Kidney tubule cell (primary cell): ENCODE results near the gene EIF6.
"Not testable (repeated sequence)": the region's sequence is repeated elsewhere in the genome, so short reads cannot be mapped to it uniquely, and the experiment has no call there.

Source experiments
- DNase-seq: peaks from one replicate; pipeline ENCODE4 v3.0.0-alpha.2; 2018; ENCODE audit warnings: low spot score

EIF6 gene

DNA sequence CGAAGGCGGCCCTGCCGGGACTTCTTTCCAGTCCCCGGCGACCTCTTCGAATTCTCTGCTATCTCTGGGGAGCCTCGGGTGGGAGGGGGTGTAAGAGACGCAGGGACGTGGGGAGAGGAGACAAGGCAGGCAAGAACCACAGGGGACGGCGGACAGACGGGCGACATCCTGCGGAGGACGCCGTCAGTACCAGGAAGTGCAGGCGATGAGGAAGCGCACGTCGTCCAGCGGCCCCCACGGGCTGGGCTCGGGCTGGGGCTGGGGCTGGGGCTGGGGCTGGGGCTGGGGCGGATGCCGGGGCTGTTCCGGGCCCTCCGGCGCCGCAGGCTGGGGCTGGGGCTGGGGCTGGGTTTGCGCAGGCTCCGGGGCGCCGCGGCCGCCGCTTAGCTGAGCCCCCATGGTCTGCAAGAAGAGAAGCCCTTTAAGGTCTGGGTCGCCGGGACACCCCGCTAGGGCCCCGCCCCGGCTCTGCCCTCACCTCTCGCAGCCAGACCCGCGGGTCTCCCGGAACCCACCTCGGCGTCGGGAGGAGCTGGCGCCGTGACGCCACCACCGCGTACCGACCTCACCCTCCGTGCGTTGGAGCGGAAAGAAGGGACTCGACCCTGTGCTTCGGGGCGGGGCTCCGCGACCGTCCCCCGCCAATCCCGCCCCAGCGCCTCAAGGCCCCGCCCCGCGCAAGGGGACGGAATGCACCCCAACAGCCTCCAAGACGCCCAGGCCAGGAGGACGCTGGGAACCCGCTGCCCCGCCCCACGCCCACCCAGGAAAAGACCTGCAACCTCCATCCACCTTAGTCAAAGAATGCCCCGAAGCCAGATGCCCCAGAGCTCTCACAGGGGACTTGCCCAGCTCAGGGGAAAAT, 6.8 kb downstream of the EIF6 start, which contains the start of gene MMP24OS:
Gene MMP24OS (minus strand): TSS at position 592 of the 865 bp plus-strand sequence. CDS start 193 bp downstream, at position 399.
- DNase-seq, result peak; percentile 92

GRCh38 chr20:35277127-35277526, 7.4 kb downstream of the EIF6 start:
- no peak for DNase-seq

DNA sequence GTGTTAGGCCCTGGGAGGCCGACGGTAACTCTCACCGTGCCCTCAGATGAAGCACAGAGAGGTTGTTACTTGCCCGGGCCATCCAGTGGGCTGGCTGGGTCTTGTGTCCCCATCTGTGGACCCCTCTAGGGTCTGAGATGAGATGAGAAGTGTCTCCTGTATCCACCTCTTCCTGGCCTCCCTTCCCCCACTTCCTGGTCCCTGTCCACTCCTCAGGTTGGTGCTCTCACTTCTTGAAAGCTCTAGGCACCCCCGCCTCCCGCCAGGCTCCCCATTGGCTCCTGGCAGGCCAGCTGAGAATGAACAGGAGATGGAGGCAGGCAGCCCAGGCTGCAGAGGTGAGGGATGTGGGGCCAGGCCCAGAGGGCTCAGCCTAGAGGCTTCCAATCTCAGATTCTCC, 8.2 kb downstream of the EIF6 start:
- peak; percentile 47 for DNase-seq

DNA sequence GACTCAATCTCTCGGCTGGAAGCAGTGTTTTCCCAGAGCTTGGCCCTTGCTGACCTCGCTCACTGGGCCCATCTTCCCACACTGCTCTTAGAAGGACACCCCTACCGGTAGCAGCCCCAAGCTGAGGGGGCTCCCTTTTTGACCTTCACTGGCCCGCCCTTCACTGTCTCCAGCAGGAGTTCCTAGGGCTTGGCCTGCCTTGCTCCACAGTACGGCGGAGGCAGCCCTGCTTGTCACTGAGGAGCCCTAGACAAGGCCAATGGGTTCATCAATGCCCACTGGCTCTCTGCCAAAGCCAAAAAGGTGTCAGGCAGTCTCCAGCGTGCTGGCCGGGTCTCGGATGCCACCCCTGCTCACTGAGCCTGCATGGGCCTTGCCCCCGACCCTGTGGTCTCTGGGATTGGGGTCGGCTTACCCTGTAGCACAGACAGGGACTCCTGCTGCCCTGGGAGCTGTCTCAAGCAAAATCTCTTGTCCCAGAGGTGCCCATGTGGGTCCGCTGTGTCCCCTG, 8.8 kb downstream of the EIF6 start:
- no peak for DNase-seq

DNA sequence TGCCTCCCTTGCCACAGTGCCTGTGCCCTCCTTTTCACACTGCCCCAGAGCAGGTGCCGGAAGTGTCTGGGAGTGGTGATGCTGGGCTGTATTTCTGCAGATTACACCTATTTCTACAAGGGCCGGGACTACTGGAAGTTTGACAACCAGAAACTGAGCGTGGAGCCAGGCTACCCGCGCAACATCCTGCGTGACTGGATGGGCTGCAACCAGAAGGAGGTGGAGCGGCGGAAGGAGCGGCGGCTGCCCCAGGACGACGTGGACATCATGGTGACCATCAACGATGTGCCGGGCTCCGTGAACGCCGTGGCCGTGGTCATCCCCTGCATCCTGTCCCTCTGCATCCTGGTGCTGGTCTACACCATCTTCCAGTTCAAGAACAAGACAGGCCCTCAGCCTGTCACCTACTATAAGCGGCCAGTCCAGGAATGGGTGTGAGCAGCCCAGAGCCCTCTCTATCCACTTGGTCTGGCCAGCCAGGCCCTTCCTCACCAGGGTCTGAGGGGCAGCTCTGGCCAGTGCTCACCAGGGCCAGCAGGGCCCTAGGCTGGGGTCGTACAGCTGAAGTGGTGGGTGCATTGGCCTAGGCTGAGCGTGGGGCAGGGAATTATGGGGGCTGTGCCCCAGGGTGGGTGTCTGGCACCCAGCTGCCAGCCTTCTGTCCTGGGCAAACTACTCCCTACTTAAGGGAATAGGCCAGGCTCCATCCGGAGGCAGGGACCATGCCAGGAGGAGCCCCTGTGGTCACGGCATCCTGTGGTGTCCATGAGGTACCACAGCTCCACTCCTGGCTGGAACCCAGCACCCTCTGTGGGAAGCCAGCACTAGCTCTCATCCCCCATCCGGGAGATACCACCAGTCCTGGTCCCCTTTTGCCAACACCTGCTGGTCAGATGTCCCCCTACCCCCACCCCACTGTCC, 10.1 kb downstream of the EIF6 start:
- no peak for DNase-seq

GRCh38 chr20:35273449-35274171, 11.0 kb downstream of the EIF6 start:
- DNase-seq, result no peak

DNA sequence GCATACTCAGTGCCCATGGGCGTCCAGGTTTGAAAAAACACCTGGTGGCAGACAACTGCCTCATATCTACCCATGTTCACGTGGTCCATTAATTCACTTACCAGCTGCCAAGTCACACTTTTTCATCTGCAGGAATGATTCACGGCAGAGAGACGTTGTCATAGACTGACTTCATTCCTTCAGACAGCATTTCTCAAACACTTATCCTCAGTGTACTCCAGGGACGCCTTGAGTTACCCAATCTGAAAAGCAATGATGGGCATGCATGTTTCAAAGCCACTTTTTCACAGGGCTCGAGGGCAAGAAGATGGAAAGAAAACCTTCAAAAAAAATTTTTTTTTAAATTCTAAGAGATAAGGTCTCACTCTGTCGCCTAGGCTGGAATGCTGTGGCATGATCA, 12.7 kb downstream of the EIF6 start:
- DNase-seq, result peak; percentile 84

- DNase-seq, result peak; percentile 67
Measured at GRCh38 chr20:35271073-35271882, 13.3 kb downstream of the EIF6 start.

DNA sequence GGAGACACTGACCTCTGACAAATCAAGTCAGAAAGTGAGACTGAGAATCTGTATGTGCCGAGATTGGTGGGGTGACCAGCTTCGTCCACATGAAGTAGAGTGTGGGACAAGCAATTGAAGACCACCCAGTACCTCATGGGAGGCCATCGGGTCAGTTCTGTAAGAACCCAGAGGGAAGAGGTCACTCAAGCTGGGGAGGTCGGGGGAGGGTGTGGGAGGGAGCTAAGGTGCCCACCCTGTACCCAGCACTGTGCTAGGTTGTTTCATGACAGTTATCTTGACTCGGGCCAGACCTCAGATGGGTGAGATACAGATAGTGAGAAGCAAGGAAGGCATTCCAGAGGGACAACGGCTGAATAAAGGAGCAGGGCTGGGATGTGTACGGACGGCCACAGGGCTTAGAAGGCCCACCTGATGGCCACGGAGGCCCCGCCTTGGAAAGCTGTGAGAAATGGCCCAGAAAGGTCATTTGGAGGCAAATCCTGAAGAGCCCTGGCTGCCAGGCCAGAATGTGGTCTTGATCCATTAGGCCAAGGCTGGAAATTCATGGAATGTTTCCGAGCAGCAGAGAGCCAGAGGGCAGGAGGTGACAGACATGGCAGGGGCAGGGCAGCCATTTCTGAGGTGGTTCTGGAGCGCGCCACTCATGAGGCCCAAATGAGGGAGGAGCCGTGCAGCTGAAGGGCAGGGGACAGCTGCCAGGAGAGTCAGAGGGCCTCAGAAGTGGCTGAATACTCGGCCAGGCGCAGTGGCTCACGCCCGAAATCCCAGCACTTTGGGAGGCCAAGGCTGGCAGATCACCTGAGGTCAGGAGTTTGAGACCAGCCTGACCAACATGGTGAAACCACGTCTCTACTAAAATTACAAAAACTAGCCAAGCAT, 14.3 kb downstream of the EIF6 start:
- DNase-seq, result no peak

GRCh38 chr20:35269055-35269781, 15.4 kb downstream of the EIF6 start:
- peak; percentile 75 for DNase-seq

DNA sequence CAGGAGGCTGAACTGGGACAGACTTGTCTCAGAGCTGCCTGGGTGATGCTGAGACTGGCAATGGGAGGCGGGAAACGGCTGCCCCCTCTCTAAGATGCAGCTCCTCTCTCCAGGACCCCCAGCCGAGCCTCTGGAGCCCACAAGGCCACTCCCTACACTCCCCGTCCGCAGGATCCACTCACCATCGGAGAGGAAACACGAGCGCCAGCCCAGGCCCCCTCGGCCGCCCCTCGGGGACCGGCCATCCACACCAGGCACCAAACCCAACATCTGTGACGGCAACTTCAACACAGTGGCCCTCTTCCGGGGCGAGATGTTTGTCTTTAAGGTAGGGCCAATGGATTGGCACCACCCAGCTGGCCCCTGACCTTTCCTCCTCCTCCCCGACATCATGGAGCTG, 17.5 kb downstream of the EIF6 start:
- DNase-seq, result no peak

DNA sequence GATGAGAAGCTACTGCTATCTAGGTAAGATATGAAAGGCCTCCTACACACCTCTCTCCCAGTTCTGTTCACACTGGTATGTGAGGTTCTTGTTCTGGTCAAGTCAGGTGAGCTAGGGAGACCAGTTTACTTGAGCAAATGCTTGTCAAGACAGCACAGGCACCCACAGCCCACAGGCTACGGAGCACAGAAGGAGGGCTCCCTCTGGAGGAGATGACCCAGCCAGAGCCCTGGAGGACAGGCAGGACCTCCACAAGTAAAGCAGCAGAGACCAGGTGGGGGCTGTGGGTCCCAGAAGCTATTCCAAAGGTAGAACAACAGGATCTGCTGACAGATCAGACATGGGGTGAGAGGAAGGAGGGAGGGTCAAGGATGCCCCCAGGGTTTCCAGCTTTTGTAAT, 19.8 kb downstream of the EIF6 start:
- peak; percentile 83 for DNase-seq

DNA sequence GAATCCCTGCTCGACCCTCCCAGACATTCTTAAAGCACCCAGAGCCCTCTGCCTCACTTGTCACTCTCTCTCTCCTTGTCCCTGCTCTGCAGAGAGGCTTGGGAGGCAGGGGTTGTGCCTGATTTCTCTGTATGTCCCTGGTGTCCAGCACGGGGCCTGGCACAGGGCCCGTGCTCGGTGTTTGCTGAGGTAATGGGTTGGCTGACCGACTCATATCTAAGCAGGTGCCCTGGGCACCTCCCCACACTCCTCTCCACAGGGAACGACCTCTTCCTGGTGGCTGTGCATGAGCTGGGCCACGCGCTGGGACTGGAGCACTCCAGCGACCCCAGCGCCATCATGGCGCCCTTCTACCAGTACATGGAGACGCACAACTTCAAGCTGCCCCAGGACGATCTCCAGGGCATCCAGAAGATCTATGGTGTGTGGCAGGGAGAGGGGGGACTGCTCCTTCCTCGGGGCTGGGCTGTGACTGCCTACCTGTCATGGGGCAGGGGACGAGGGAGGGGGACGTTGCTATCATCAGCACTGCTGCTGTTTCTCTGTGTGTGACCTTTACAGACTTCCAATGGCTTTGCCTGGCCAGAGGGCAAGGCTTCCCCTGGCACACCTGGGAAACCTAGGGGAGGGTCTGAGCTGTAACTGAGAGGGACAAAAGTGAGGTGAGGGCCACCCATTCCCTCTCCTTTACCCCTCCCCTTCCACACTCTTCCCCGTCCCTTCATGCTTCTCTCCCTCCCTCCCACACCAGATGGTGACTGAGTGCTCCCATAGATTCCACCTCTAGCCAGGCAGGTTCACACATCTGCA, 20.8 kb downstream of the EIF6 start:
- peak; percentile 95 for DNase-seq

- peak; percentile 98 for DNase-seq
Measured at GRCh38 chr20:35262731-35263531, 21.6 kb downstream of the EIF6 start.

DNA sequence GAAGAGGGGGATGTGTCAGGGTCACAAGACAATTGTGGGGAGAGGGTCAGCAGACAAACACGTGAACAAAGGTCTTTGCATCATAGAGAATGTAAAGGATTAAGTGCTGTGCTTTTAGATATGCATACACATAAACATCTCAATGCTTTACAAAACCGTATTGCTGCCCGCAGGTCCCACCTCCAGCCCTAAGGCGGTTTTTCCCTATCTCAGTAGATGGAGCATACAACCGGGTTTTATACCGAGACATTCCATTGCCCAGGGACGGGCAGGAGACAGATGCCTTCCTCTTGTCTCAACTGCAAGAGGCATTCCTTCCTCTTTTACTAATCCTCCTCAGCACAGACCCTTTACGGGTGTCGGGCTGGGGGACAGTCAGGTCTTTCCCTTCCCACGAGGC, 22.3 kb downstream of the EIF6 start:
- not testable (repeated sequence) for DNase-seq

DNA sequence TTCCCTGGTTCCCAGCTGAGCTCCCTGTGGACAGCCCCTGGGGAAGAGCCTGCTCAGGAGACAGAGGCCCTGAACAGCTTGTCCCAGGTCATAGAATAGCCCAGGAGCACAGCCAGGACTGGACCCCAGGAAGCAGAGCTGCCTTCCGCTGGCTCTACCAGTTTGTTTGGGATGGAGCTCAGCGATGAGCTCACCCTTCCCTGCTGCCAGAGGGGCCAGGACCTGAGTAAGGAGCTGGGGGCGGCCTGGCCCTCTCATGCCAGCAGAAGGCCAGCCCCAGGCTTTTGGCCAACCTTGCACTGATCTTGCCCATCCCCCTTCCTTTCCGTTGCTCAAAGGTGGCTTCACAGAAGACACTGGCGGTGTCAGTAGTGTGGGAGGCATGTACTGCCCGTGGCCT, 24.1 kb downstream of the EIF6 start:
- DNase-seq, result no peak

DNA sequence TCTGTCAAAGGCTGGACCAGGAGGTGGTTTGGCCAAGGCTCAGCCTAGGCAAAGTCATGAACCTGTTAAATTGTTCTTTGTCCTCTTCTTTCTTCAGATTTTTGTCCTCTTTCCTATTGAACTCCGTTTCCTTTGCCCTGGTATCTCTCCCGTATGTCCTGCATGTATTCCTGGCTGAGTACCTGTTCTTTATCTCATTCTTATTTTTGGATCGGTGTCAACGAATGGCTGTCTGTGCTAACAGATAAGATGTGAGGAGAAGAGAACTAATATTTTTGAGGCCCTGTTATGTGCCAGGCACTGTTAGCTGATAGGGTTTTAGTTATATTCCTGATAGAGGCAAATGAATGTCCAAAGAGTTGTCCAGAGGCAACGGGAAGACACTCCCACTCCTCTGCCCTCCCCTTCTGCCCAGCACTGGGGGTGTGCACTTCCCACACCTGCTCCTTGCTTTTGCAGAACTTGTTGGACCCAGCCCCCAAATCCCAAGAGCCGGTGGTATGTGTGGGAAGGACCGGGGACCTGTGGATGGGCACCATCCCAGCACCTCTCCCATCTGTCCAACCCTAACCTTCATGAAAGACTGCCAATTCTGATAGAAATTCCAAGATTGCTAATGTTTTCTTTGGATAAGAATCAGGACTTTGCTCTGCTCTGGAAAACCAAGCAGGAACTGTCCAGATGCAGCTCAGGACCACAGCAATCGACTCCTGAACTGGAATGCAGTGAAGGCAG, 27.2 kb downstream of the EIF6 start:
- peak; percentile 30 for DNase-seq
